H9 (cell line): Measurements from ENCODE around the gene ABCC3. TPM values are rescaled to one million over a fixed set of nuclear protein-coding genes. Genes with fewer than 3 reads are reported as not detected.

ENCODE experiments used
- DNase-seq: peaks from one replicate; pipeline ENCODE4 v3.0.0-alpha.2; 2017
- H2AFZ ChIP-seq: one replicate; pipeline ENCODE4 v1.6.1; 2013; ENCODE audit warnings: mild to moderate bottlenecking, low read length, control low read depth, moderate library complexity
- H2AK5ac ChIP-seq: 2 replicates; pipeline ENCODE4 v1.6.1; 2013; ENCODE audit warnings: low read length, control low read depth, mixed read lengths; ENCODE audit not compliant: insufficient read length
- H2BK120ac ChIP-seq: one replicate; pipeline ENCODE4 v1.6.1; 2013; ENCODE audit warnings: low read depth, mild to moderate bottlenecking, low read length, control low read depth, inconsistent platforms; ENCODE audit not compliant: poor library complexity, severe bottlenecking
- H2BK12ac ChIP-seq: 2 replicates; pipeline ENCODE4 v1.6.1; 2013; ENCODE audit warnings: low read length, control low read depth, mixed read lengths, low read depth; ENCODE audit not compliant: insufficient read length
- H2BK15ac ChIP-seq: 2 replicates; pipeline ENCODE4 v1.6.1; 2013; ENCODE audit warnings: low read depth, low read length, control low read depth
- H2BK20ac ChIP-seq: one replicate; pipeline ENCODE4 v1.6.1; 2013; ENCODE audit warnings: low read depth, mild to moderate bottlenecking, low read length, control low read depth, inconsistent platforms; ENCODE audit not compliant: poor library complexity, severe bottlenecking
- H2BK5ac ChIP-seq: 2 replicates; pipeline ENCODE4 v1.6.1; 2013; ENCODE audit warnings: low read length, control low read depth, mixed read lengths; ENCODE audit not compliant: insufficient read length
- H3K14ac ChIP-seq: 2 replicates; pipeline ENCODE4 v1.6.1; 2013; ENCODE audit warnings: low read length, control low read depth; ENCODE audit not compliant: insufficient read depth
- H3K18ac ChIP-seq: 2 replicates; pipeline ENCODE4 v1.6.1; 2013; ENCODE audit warnings: low read depth, mild to moderate bottlenecking, mixed read lengths, low read length, control low read depth; ENCODE audit not compliant: insufficient read length
- H3K23ac ChIP-seq: 2 replicates; pipeline ENCODE4 v1.6.1; 2013; ENCODE audit warnings: low read length, control low read depth, mixed read lengths, low read depth; ENCODE audit not compliant: insufficient read length
- H3K23me2 ChIP-seq: 2 replicates; pipeline ENCODE4 v1.6.1; 2013; ENCODE audit warnings: low read depth, mild to moderate bottlenecking, mixed read lengths, low read length, control low read depth; ENCODE audit not compliant: insufficient read length, poor library complexity, severe bottlenecking
- H3K27ac ChIP-seq: 2 replicates; pipeline ENCODE4 v1.5.1; 2013; ENCODE audit warnings: low read length, control low read depth, mixed read lengths, low read depth; ENCODE audit not compliant: insufficient read length
- H3K27me3 ChIP-seq: 2 replicates; pipeline ENCODE4 v1.6.1; 2013; ENCODE audit warnings: low read length, control low read depth, inconsistent platforms; ENCODE audit not compliant: insufficient read depth
- H3K4ac ChIP-seq: 2 replicates; pipeline ENCODE4 v1.6.1; 2013; ENCODE audit warnings: low read depth, mild to moderate bottlenecking, control low read depth, inconsistent platforms, low read length, moderate library complexity
- H3K4me1 ChIP-seq: 2 replicates; pipeline ENCODE4 v1.6.1; 2013; ENCODE audit warnings: low read length, control low read depth, inconsistent platforms; ENCODE audit not compliant: insufficient read depth
- H3K4me2 ChIP-seq: 2 replicates; pipeline ENCODE4 v1.6.1; 2013; ENCODE audit warnings: low read length, control low read depth, mixed read lengths; ENCODE audit not compliant: insufficient read length, insufficient read depth
- H3K56ac ChIP-seq: 2 replicates; pipeline ENCODE4 v1.6.1; 2013; ENCODE audit warnings: low read depth, mild to moderate bottlenecking, mixed read lengths, low read length, control low read depth; ENCODE audit not compliant: insufficient read length
- H3K79me1 ChIP-seq: 2 replicates; pipeline ENCODE4 v1.6.1; 2013; ENCODE audit warnings: low read depth, mild to moderate bottlenecking, moderate library complexity, low read length, control low read depth, inconsistent platforms; ENCODE audit not compliant: insufficient read depth, poor library complexity, severe bottlenecking
- H3K79me2 ChIP-seq: 2 replicates; pipeline ENCODE4 v1.6.1; 2013; ENCODE audit warnings: low read length, control low read depth, inconsistent platforms; ENCODE audit not compliant: insufficient read depth
- H3K9ac ChIP-seq: 2 replicates; pipeline ENCODE4 v1.6.1; 2013; ENCODE audit warnings: low read length, control low read depth, mixed read lengths; ENCODE audit not compliant: insufficient read length; ENCODE audit errors: extremely low read depth
- H3K9me3 ChIP-seq: one replicate; pipeline ENCODE4 v1.6.1; 2013; ENCODE audit warnings: low read depth, low read length, inconsistent platforms; ENCODE audit not compliant: control insufficient read depth
- H3T11ph ChIP-seq: one replicate; pipeline ENCODE4 v1.6.1; 2013; ENCODE audit warnings: mild to moderate bottlenecking, low read length, control low read depth, inconsistent platforms
- H4K20me1 ChIP-seq: one replicate; pipeline ENCODE4 v1.6.1; 2013; ENCODE audit not compliant: control insufficient read depth, insufficient read length, insufficient read depth
- H4K5ac ChIP-seq: 2 replicates; pipeline ENCODE4 v1.6.1; 2013; ENCODE audit warnings: low read depth, mild to moderate bottlenecking, mixed read lengths, low read length, control low read depth; ENCODE audit not compliant: insufficient read length
- H4K8ac ChIP-seq: replicated peaks from 2 replicates; pipeline ENCODE4 v1.6.1; 2013; ENCODE audit warnings: low read length, control low read depth, mixed read lengths, low read depth; ENCODE audit not compliant: insufficient read length
- H4K91ac ChIP-seq: 2 replicates; pipeline ENCODE4 v1.6.1; 2013; ENCODE audit warnings: low read depth, mild to moderate bottlenecking, moderate library complexity, mixed read lengths, low read length, control low read depth; ENCODE audit not compliant: insufficient read length
- H3K27ac Mint-ChIP-seq, 3 experiments: 2 replicates in 2 of 3; 3 replicates in 1 of 3; pipeline ENCODE4 v1.8.0; 2020 to 2021; ENCODE audit warnings: mixed read lengths in 3 of 3, mild to moderate bottlenecking in 1 of 3, moderate library complexity in 1 of 3
- H3K27me3 Mint-ChIP-seq: 2 replicates; pipeline ENCODE4 v1.8.0; 2021; ENCODE audit warnings: low read depth, mild to moderate bottlenecking, moderate library complexity, mixed read lengths
- H3K36me3 Mint-ChIP-seq, 3 experiments: 2 replicates in 2 of 3; 3 replicates in 1 of 3; pipeline ENCODE4 v1.8.0; 2020 to 2021; ENCODE audit warnings: low read depth in 3 of 3, mixed read lengths in 3 of 3; ENCODE audit not compliant: insufficient read depth in 1 of 3
- H3K4me1 Mint-ChIP-seq, 2 experiments: 2 replicates each; pipeline ENCODE4 v1.8.0; 2020; ENCODE audit warnings: mixed read lengths in 2 of 2
- H3K4me3 Mint-ChIP-seq, 2 experiments: 2 replicates in 1 of 2; 3 replicates in 1 of 2; pipeline ENCODE4 v1.8.0; 2020 to 2021; ENCODE audit warnings: mild to moderate bottlenecking in 2 of 2, mixed read lengths in 2 of 2, moderate library complexity in 1 of 2
- H3K9me3 Mint-ChIP-seq, 2 experiments: 2 replicates in 1 of 2; 3 replicates in 1 of 2; pipeline ENCODE4 v1.8.0; 2020; ENCODE audit warnings: mild to moderate bottlenecking in 2 of 2, mixed read lengths in 2 of 2, moderate library complexity in 1 of 2
- CTCF ChIP-seq: fragments of 200-600 bp; sonication (generic); conservative IDR thresholded peaks from 3 replicates; pipeline ENCODE4 v1.8.0; 2021; ENCODE audit warnings: antibody characterized with exemption, mild to moderate bottlenecking
- WGBS: extraction: QIAGEN DNeasy Blood & Tissue Kit; methylation state at CpG from one replicate; pipeline ENCODE4 v1.1.7; 2013; ENCODE audit warnings: missing lambda C conversion rate, low lambda C conversion rate, mixed read lengths; ENCODE audit not compliant: insufficient read length; ENCODE audit errors: extremely low coverage; 5-methylcytosine and 5-hydroxymethylcytosine counted together
- total RNA-seq: library from RNA; stranded (reverse); gene quantifications from 2 replicates; pipeline ENCODE4 v1.2.1, GENCODE V29; 2021

Gene ABCC3
- total RNA-seq, 1 experiment from 2014 or later: 0.31 TPM

GRCh38 chr17:50604513-50604912, 30.2 kb upstream of the ABCC3 start:
- Histone ChIP-seq H2AFZ (no peak overlapping the region), H3K14ac (no peak overlapping the region), H3K4ac (no peak overlapping the region), H4K20me1 (no peaks in the 10 kb centered on the region), H2AK5ac (no peak overlapping the region), H4K8ac (no peak overlapping the region), H3K56ac (no peak overlapping the region), H2BK15ac (no peak overlapping the region), H4K91ac (no peak overlapping the region), H3K9ac (no peak overlapping the region), H3K4me2 (no peak overlapping the region), H4K5ac (no peak overlapping the region), H3T11ph (no peak overlapping the region), H3K27me3 (no peaks in the 10 kb centered on the region), H2BK20ac (no peak overlapping the region), H3K9me3 (no peaks in the 10 kb centered on the region), H3K23me2 (no peaks in the 10 kb centered on the region), H2BK5ac (no peak overlapping the region), H3K79me2 (no peaks in the 10 kb centered on the region), H2BK12ac (no peak overlapping the region), H3K27ac (no peak overlapping the region), H3K4me1 (no peaks in the 10 kb centered on the region), H3K79me1 (no peaks in the 10 kb centered on the region), H2BK120ac (no peak overlapping the region), H3K23ac (no peak overlapping the region), H3K18ac (no peak overlapping the region)
- peak overlapping the region in 1 of 3 experiments; percentile 79; a peak in 1 of 7 replicates for H3K27ac Mint-ChIP-seq
- H3K36me3 Mint-ChIP-seq: peaks cover 0 to 2% (median 0%) of the 10 kb centered on the region in 3 experiments; a peak in 1 of 7 replicates
- WGBS: no CpG with 5 or more reads among the region's 13 CpGs
- TF ChIP-seq CTCF: no peak
- no peaks in the 10 kb centered on the region for H3K9me3 Mint-ChIP-seq
- H3K4me1 Mint-ChIP-seq: peaks cover 14 to 45% of the 10 kb centered on the region in 2 experiments
- no peak overlapping the region for H3K4me3 Mint-ChIP-seq
- DNase-seq: peak; percentile 73
- H3K27me3 Mint-ChIP-seq: peaks cover 4% of the 10 kb centered on the region
